Gastroesophageal sphincter (tissue), 4 donors: ENCODE results near the gene ITGA3. TPM values are rescaled to one million over a fixed set of nuclear protein-coding genes. Genes with fewer than 3 reads are reported as not detected.

Experiments
- ATAC-seq: fragments of 150-250 bp; one replicate; pipeline ENCODE4 v1.9.1; 2016; ENCODE audit warnings: mild to moderate bottlenecking, moderate library complexity
- H3K27ac ChIP-seq, 4 donors: fragments of 200-600 bp; sonication (generic) in 3 of 4; 1 replicate in 3 of 4; 2 replicates in 1 of 4; pipeline ENCODE4 v1.5.1; 2016 to 2019
- H3K27me3 ChIP-seq: fragments of 200-600 bp; sonication (generic); one replicate; pipeline ENCODE4 v1.5.1; 2019
- H3K36me3 ChIP-seq, 2 donors: fragments of 200-600 bp; sonication (generic); one replicate each; pipeline ENCODE4 v1.5.1; 2019; ENCODE audit warnings: control low read depth in 1 of 2
- H3K4me1 ChIP-seq, 3 donors: fragments of 200-600 bp; sonication (generic); 1 replicate in 2 of 3; 2 replicates in 1 of 3; pipeline ENCODE4 v1.5.1; 2016 to 2019; ENCODE audit warnings: control low read depth in 2 of 3
- H3K4me3 ChIP-seq, 2 donors: fragments of 200-600 bp; sonication (generic); one replicate each; pipeline ENCODE4 v1.5.1; 2019; ENCODE audit warnings: mild to moderate bottlenecking in 1 of 2, moderate library complexity in 1 of 2
- H3K9me3 ChIP-seq, 3 donors: fragments of 200-600 bp; sonication (generic); one replicate each; pipeline ENCODE4 v1.5.1; 2017 to 2019; ENCODE audit warnings: control low read depth in 2 of 3
- CTCF ChIP-seq, 4 experiments: fragments of 200-600 bp in 2 of 4; fragments of 450-650 bp in 2 of 4; sonication (generic) in 1 of 4; IDR thresholded peaks; one replicate each; pipeline ENCODE4 v1.5.1; 2017 to 2019; ENCODE audit warnings: antibody characterized with exemption in 4 of 4, mild to moderate bottlenecking in 2 of 4, moderate library complexity in 2 of 4
- EP300 ChIP-seq: sonication (generic); formaldehyde crosslinking; IDR thresholded peaks from one replicate; pipeline ENCODE4 v1.6.1; 2017; ENCODE audit warnings: antibody characterized with exemption, mild to moderate bottlenecking
- POLR2A ChIP-seq, 2 donors: fragments of 450-650 bp; IDR thresholded peaks; one replicate each; pipeline ENCODE4 v1.6.1; 2017; ENCODE audit warnings: antibody characterized with exemption in 2 of 2, mild to moderate bottlenecking in 2 of 2, moderate library complexity in 1 of 2
- POLR2AphosphoS5 ChIP-seq: sonication (generic); formaldehyde crosslinking; IDR thresholded peaks from one replicate; pipeline ENCODE4 v1.6.1; 2017; ENCODE audit warnings: antibody characterized with exemption
- WGBS, 2 donors: methylation state at CpG; one replicate each; pipeline ENCODE4 v1.1.5; 2018; ENCODE audit warnings: low coverage in 1 of 2; 5-methylcytosine and 5-hydroxymethylcytosine counted together
- total RNA-seq, 4 donors: library from RNA; depleted of rRNA; stranded (reverse); fragments of >200 nt; gene quantifications; one replicate each; pipeline ENCODE4 v1.1.0, GENCODE V29; 2016

The ITGA3 gene
- total RNA-seq, 4 donors from 2014 or later = 62.4 to 131 (median 124) TPM

- peak; percentile 84 for ATAC-seq
- TF ChIP-seq POLR2AphosphoS5 (no peak), CTCF (IDR thresholded peaks at IDR 0.05) (peak in 3 of 4 experiments; percentile 86 to 90 (median 88)), EP300 (no peak)
- H3K36me3 ChIP-seq = no peaks in the 10 kb centered on the region
- no peaks in the 10 kb centered on the region for H3K9me3 ChIP-seq
- peaks cover 6% of the 10 kb centered on the region for H3K27me3 ChIP-seq
- H3K4me3 ChIP-seq = peak overlapping the region in 1 of 2 donors; percentile 37
- peaks cover 2 to 52% (median 12%) of the 10 kb centered on the region in 3 donors for H3K4me1 ChIP-seq
- H3K27ac ChIP-seq = peak overlapping the region in 3 of 4 donors; percentile 45 to 68 (median 67)
- 30% methylated on average over 2 of the region's 64 CpGs; no CpG with 5 or more reads in 1 of the 2 donors for WGBS, 2 donors
Measured at GRCh38 chr17:50117202-50118051, 61.5 kb downstream of the ITGA3 start.

GRCh38 chr17:50118076-50118827 lies 62.3 kb downstream of the ITGA3 start:
- H3K4me3 ChIP-seq = no peak overlapping the region
- H3K27me3 ChIP-seq = peaks cover 6% of the 10 kb centered on the region
- H3K4me1 ChIP-seq = peaks cover 0 to 47% (median 8%) of the 10 kb centered on the region in 3 donors
- H3K27ac ChIP-seq = peak overlapping the region in 3 of 4 donors; percentile 45 to 68 (median 67)
- no peak for TF ChIP-seq EP300
- ATAC-seq = peak; percentile 31
- no peaks in the 10 kb centered on the region for H3K9me3 ChIP-seq
- H3K36me3 ChIP-seq = no peaks in the 10 kb centered on the region
- whole genome bisulfite sequencing, 2 donors = 30 to 60% methylated on average over 2 to 6 of the region's 23 CpGs

DNA sequence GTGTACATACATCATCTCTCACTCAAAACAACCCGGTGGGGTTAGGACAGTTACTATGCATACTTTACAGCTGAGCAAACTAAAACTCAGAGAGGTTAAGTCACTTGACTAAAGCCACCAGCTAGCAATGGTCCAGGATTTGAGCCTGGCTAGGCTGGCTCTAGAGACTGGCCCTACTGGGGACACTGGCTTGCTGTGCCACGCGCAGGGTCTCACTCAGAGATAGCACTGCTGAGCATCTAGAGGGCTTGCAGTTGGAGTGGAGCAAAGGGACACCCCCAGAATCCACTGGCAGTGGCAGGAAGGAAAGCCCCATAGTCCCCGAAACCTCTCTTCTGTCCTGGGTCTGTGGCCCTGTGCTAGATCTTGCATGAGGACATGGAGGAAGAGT lies 62.9 kb downstream of the ITGA3 start:
- Histone ChIP-seq H3K9me3 (no peaks in the 10 kb centered on the region), H3K4me3 (no peak overlapping the region), H3K27me3 (peaks cover 6% of the 10 kb centered on the region), H3K4me1 (peaks cover 0 to 47% (median 8%) of the 10 kb centered on the region in 3 donors), H3K27ac (no peak overlapping the region), H3K36me3 (no peaks in the 10 kb centered on the region)
- ATAC-seq = no peak
- 80 to 100% methylated on average over 1 of the region's 4 CpGs for WGBS, 2 donors
- TF ChIP-seq POLR2A (IDR thresholded peaks at IDR 0.05) = no peak
- no peak for TF ChIP-seq CTCF (IDR thresholded peaks at IDR 0.05)
- TF ChIP-seq POLR2AphosphoS5 = no peak
- no peak for TF ChIP-seq EP300

DNA sequence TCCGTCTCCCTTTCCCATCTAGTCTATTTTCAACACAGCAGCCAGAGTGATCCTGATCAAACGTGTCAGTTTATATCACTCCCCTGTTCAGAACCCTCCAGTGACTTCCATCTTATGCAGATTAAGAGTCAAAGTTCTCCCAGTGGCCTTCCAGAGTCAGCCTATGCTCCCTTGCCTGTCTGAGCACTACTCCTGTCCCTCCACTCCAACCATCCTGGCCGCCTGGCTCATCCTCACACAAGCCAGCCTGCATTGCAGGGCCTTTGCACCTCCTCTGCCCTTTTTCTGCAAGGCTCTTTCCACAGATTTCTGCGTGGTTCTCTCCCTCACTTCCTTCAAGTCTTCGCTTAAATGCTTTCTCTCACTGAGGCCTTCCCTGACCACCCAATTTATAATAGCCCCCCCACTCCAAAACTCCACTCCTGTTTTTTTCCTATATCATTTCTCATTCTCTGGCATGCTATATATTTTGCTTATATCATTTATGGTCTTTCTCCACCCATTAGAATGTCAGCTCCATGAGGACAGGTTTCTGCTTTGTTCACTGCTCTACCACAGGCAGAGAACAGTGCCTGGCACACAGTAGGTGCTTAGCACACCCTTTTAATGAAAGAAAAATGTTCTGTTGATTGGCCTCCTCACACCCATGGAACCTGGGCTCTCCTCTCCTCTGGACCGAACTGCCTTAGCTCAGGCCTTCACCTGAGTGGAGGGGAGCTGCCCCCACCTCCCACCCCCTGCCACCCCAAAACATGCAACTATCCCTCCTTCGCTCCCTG lies 64.8 kb downstream of the ITGA3 start:
- H3K27ac ChIP-seq = no peak overlapping the region
- H3K4me1 ChIP-seq = peaks cover 0 to 36% (median 8%) of the 10 kb centered on the region in 3 donors
- WGBS, 2 donors = 86 to 91% methylated on average over 3 to 6 of the region's 7 CpGs
- TF ChIP-seq EP300 (no peak), POLR2AphosphoS5 (no peak), CTCF (IDR thresholded peaks at IDR 0.05) (no peak), POLR2A (IDR thresholded peaks at IDR 0.05) (no peak)
- no peak for ATAC-seq
- H3K4me3 ChIP-seq = no peak overlapping the region
- no peaks in the 10 kb centered on the region for H3K9me3 ChIP-seq
- peaks cover 6% of the 10 kb centered on the region for H3K27me3 ChIP-seq
- no peaks in the 10 kb centered on the region for H3K36me3 ChIP-seq

- peaks cover 0 to 24% (median 0%) of the 10 kb centered on the region in 3 donors for H3K4me1 ChIP-seq
- no peak for TF ChIP-seq POLR2AphosphoS5
- TF ChIP-seq CTCF (IDR thresholded peaks at IDR 0.05) = no peak
- no peak for TF ChIP-seq EP300
- TF ChIP-seq POLR2A (IDR thresholded peaks at IDR 0.05) = no peak
- no peak overlapping the region for H3K4me3 ChIP-seq
- H3K27ac ChIP-seq = peak overlapping the region in 3 of 4 donors; percentile 41 to 76 (median 57)
- WGBS, 2 donors = 72% methylated on average over 2 of the region's 3 CpGs; no CpG with 5 or more reads in 1 of the 2 donors
- ATAC-seq = no peak
- no peaks in the 10 kb centered on the region for H3K9me3 ChIP-seq
- H3K36me3 ChIP-seq = no peaks in the 10 kb centered on the region
- no peaks in the 10 kb centered on the region for H3K27me3 ChIP-seq
Measured at GRCh38 chr17:50122945-50123344, 67.0 kb downstream of the ITGA3 start.
